WI38 (cell line): Measurements from ENCODE around the gene DDX10.

Experiments
- H3K4me3 ChIP-seq: 2 replicates; pipeline ENCODE4 v1.5.1; 2011; ENCODE audit warnings: low read depth, mild to moderate bottlenecking, control low read depth, low read length
- CTCF ChIP-seq: IDR thresholded peaks from 2 replicates; pipeline ENCODE4 v1.5.1; 2012; ENCODE audit warnings: low read depth, mild to moderate bottlenecking, control low read depth, low read length

The DDX10 gene

GRCh38 chr11:108672113-108672512, 7.2 kb downstream of the DDX10 start:
- H3K4me3 ChIP-seq, result no peak overlapping the region
- TF ChIP-seq CTCF, result no peak

DNA sequence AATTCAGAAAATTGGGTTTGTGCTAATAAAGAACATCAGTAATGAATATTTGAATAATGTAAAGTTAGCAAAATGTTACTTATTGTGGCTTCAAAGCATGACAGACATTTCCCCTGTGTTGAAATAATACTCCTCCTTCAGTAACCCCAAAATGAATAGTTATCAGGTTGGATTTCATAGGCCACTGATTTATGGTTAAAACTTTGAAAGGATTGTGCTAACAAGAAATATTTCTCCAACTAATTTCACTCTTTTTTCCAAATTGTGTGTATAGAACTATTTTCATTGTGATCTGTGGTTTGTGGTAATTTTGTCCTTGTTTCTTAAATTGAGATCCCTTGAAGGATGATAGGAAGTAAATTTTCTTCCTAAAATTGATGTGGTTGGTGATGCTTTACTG, 7.9 kb downstream of the DDX10 start:
- no peak for TF ChIP-seq CTCF
- H3K4me3 ChIP-seq, result no peak overlapping the region

GRCh38 chr11:108679045-108679444, 14.2 kb downstream of the DDX10 start:
- no peak for TF ChIP-seq CTCF

DNA sequence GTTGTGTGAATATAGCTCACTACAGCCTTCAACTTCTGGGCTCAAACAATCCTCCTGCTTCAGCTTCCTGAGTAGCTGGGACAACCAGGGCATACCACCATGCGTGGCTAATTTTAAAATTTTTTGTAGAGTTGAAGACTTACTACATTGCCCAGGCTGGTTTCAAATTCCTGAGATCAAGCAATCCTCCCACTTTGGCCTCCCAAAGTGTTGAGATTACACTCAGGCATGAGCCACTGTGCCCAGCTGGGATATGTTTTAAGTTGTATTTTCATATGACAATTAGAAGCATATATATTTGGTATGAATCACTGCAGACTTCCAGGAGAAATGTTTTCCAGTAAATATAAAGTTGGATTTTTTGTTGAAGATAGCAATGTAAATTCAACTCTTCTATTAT, 15.4 kb downstream of the DDX10 start:
- no peak for TF ChIP-seq CTCF
- H3K4me3 ChIP-seq, result no peak overlapping the region

More at GRCh38 chr11:108679045-108679444, 14.2 kb downstream of the DDX10 start:
- H3K4me3 ChIP-seq, result no peak overlapping the region

GRCh38 chr11:108685419-108686130, 20.7 kb downstream of the DDX10 start:
- no peak for TF ChIP-seq CTCF
- no peak overlapping the region for H3K4me3 ChIP-seq

- no peak overlapping the region for H3K4me3 ChIP-seq
- TF ChIP-seq CTCF, result no peak
These were observed 29.0 kb downstream of the DDX10 start for GRCh38 chr11:108693852-108694251.

DNA sequence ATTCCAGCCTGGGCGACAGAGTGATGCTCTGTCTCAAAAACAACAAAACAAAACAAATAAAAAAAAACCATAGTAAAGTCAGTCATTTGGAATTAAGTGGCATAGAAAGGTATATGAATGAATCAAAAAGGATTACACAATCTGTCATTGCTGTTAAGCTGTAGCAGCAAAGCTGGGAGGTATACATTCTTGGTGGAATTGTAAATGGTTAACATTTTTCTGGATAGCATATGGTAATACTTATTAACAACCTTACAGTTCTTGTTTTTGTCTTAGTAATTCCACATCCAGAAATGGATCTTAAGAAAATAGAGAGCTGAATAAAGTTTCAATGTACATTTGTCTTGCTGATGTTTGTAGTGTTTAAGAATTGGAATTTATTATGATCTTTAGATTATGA, 30.0 kb downstream of the DDX10 start:
- H3K4me3 ChIP-seq, result no peak overlapping the region
- TF ChIP-seq CTCF, result no peak
